NCI-H146 treated with DMSO at 0.1 percent for 48 hours (cell line): ENCODE measurements around the gene PLS1.
"Not testable (repeated sequence)": the region's sequence is repeated elsewhere in the genome, so short reads cannot be mapped to it uniquely, and the experiment has no call there.

ENCODE experiments used
- DNase-seq: peaks from one replicate; lab custom pipeline; 2025; ENCODE audit not compliant: unreplicated experiment; lab: John Stamatoyannopoulos, UW

The PLS1 gene

GRCh38 chr3:142693136-142693853 is 97.1 kb downstream of the PLS1 start:
- DNase-seq = no peak

DNA sequence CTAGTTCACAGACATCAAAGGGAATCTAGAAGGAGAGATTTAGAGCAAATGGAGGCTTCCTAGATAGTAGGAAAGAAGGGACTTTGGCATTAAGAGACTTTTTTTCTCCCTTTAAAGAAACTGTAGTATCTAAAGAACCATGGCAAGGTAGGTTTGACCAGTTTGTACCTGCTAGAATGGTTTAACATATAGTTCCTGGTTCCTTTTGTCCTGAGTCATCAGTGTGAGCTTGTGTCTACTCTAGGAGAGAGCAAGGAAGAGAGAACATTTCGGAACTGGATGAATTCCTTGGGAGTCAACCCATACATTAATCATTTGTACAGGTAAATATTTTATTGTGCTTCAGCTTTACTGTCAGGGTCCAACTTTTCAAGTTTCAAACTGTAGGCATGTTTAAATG is 98.0 kb downstream of the PLS1 start:
- DNase-seq = no peak

GRCh38 chr3:142705198-142705597 is 109.0 kb downstream of the PLS1 start:
- DNase-seq = no peak

- no peak for DNase-seq
Observed at GRCh38 chr3:142706321-142707127, 110.3 kb downstream of the PLS1 start.

DNA sequence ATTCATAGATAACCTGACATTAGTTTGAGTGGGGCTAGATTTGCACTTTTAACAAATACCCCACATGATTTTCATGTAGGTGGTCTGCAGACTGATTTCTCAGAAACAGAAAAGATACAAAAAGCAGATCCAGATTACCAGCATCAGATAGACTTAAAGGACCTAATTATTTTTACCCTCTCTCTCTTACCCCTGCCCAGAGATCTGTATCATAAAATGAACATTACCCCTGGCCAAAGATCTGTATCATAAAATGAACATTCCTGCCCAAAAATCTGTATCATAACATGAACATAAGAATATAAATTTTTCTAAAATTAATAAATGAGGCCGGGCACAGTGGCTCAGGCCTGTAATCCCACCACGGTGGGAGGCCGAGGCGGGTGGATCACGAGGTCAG is 113.0 kb downstream of the PLS1 start:
- no peak for DNase-seq

DNA sequence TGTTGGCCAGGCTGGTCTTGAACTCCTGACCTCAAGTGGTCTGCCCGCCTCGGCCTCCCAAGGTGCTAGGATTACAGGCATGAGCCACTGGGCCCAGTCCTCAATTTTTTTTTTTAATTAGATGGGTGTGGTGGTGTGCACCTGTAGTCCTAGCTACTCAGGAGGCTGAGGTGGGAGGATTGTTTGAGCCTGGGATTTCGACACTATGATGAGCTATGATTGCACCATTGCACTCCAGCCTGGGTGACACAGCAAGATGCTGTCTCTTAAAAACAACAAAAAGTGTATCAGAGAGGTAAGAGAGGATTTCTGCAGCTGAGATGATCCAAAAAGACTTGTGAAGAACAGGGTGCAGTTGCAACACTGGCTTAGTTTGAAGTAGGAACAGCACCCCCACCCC is 118.7 kb downstream of the PLS1 start:
- not testable (repeated sequence) for DNase-seq

DNA sequence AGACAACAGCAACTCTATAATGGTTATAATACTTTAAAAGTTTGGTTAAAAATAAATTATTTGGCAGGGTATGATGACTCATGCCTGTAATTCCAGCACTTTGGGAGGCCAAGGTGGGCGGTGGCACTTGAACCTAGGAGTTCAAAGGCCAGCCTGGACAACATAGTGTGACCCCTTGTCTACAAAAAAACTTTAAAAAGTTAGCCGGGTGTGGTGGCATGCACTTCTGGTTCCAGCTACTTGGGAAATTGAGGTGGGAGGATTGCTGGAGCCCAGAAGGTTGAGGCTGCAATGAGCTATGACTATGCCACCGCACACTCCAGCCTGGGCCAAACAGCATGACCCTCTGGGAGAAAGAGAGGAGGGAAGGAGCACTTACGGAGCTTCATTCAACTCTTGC is 119.9 kb downstream of the PLS1 start:
- DNase-seq = no peak

DNA sequence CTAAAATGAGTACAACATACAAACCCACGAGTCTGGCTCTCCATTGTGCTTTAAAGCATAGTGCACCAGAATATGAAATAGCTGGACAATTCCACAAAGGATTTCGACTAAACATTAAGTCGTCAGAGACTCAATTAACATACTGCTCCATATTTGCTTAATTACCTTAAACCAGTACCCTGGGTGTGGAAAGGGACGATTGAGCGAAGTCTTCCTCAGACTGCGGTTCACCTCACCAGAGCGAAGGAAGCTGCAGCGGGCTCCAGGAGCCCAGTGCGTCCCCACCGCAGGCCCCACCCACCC is 127.4 kb downstream of the PLS1 start:
- no peak for DNase-seq

DNA sequence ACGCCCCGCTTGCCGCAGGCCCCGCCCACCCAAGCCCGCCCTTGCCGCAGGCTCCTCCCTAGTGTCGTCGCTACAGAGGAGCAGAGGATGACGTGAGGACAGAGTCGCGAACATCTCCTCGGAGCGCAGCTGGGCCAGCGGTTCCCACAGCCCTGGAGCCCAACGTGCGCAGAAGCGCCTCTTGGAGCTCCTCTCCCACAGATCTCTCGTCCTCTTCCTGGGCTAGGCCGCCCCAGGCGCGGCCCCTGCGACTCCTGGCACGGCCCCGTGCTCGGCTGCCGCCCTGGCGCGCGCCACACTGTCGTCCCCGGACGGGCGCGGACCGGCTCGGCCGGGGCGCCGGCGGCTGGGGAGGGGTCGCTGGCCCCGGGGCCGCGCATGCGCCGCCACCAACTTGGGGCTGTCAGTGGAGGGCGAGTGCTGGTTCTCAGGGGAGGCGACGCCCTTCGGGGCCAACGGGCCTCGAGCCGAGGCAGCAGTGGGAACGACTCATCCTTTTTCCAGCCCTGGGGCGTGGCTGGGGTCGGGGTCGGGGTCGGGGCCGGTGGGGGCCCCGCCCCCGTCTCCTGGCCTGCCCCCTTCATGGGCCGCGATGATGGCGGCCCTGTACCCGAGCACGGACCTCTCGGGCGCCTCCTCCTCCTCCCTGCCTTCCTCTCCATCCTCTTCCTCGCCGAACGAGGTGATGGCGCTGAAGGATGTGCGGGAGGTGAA is 127.9 kb downstream of the PLS1 start, which contains the start of gene TRPC1:
TRPC1 (plus strand) TSS at position 67 of the 714 bp plus-strand sequence; CDS start at position 593, 526 bp downstream.
- peak; percentile 94 for DNase-seq

GRCh38 chr3:142724682-142725356 is 128.6 kb downstream of the PLS1 start:
- DNase-seq = peak; percentile 89

DNA sequence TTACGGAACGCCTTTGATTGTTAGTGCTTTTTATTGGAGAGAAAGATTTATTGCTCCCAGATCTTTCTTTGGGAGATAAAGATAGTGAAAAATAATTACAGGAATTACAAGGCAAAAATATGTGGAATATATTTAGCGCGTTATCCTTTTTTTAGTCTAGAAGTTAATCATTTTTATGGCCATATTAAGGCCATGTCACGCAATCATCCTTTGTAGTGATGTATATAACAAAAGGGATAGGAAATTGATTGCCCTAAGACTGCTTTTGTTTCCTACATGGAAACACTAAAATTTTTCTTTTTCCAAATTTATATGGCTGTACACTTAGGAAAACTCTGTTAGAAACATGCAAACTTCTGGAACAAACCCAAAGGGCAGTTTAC is 129.2 kb downstream of the PLS1 start:
- no peak for DNase-seq

GRCh38 chr3:142726017-142726416 is 129.8 kb downstream of the PLS1 start:
- DNase-seq = no peak

- no peak for DNase-seq
Observed at GRCh38 chr3:142732066-142732465, 135.9 kb downstream of the PLS1 start.

GRCh38 chr3:142734834-142735233 is 138.6 kb downstream of the PLS1 start:
- DNase-seq = no peak

GRCh38 chr3:142735462-142735861 is 139.3 kb downstream of the PLS1 start:
- peak; percentile 58 for DNase-seq

GRCh38 chr3:142738396-142738795 is 142.2 kb downstream of the PLS1 start:
- DNase-seq = no peak

GRCh38 chr3:142746646-142747045 is 150.5 kb downstream of the PLS1 start:
- DNase-seq = no peak

- not testable (repeated sequence) for DNase-seq
Observed at GRCh38 chr3:142750531-142750930, 154.3 kb downstream of the PLS1 start.

DNA sequence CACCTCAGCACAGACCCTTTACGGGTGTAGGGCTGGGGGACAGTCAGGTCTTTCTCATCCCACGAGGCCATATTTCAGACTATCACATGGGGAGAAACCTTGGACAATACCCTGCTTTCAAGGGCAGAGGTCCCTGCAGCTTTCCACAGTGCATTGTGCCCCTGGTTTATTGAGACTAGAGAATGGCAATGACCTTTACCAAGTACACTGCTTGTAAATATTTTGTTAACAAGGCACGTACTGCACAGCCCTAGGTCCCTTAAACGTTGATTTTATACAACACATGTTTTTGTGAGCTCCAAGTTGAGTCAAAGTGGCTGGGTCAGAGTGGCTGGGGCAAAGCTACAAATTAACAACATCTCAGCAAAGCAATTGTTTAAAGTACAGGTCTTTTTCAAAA is 156.4 kb downstream of the PLS1 start:
- not testable (repeated sequence) for DNase-seq

- DNase-seq = no peak
Observed at GRCh38 chr3:142754494-142754893, 158.3 kb downstream of the PLS1 start.
